CD4-positive, alpha-beta T cell (primary cell): Measurements from ENCODE around the gene NAIF1. TPM values are rescaled to one million over a fixed set of nuclear protein-coding genes. Genes with fewer than 3 reads are reported as not detected.

Experiments used
- ATAC-seq: fragments of 200-7000 bp; cut with Tn5 transposase; one replicate; pipeline ENCODE4 v1.10.0; 2022; ENCODE audit warnings: mild to moderate bottlenecking; ENCODE audit not compliant: poor library complexity
- CTCF ChIA-PET: fragments of 350-600 bp; sonication (Branson Sonifier 250); formaldehyde crosslinking; loops from one replicate; lab custom pipeline; 2021; ENCODE audit warnings: antibody characterized with exemption, inconsistent platforms; lab: Charles Lee
- POLR2A ChIA-PET: fragments of 350-600 bp; sonication (Branson Sonifier 250); formaldehyde crosslinking; loops from one replicate; lab custom pipeline; 2021; ENCODE audit warnings: antibody characterized with exemption, inconsistent platforms; lab: Charles Lee
- DNase-seq, 14 experiments: peaks; one replicate each; pipeline ENCODE4 v3.0.0-alpha.2; 2013 to 2020; ENCODE audit warnings: mixed read lengths in 2 of 14
- H3K27ac ChIP-seq, 2 donors: one replicate each; pipeline versions ENCODE4 v1.5.1 to v1.7.0; 2013; ENCODE audit warnings: low read length in 2 of 2, low read depth in 1 of 2, mild to moderate bottlenecking in 1 of 2
- H3K27me3 ChIP-seq, 2 experiments: 1 replicate in 1 of 2; 2 replicates in 1 of 2; pipeline versions ENCODE4 v1.6.1 to v1.7.0; 2013; ENCODE audit warnings: low read length in 2 of 2, control low read depth in 1 of 2, mild to moderate bottlenecking in 1 of 2, moderate library complexity in 1 of 2; ENCODE audit not compliant: insufficient read depth in 2 of 2, control insufficient read depth in 1 of 2
- H3K36me3 ChIP-seq: one replicate; pipeline ENCODE4 v1.6.1; 2013; ENCODE audit warnings: low read length, control low read depth; ENCODE audit not compliant: insufficient read depth
- H3K4me1 ChIP-seq: one replicate; pipeline ENCODE4 v1.6.1; 2013; ENCODE audit warnings: low read length, control low read depth; ENCODE audit not compliant: insufficient read depth
- H3K4me3 ChIP-seq: one replicate; pipeline ENCODE4 v1.5.1; 2013; ENCODE audit warnings: mild to moderate bottlenecking, low read length, moderate library complexity
- H3K9me3 ChIP-seq, 2 experiments: 1 replicate in 1 of 2; 2 replicates in 1 of 2; pipeline versions ENCODE4 v1.6.1 to v1.7.0; 2013; ENCODE audit warnings: low read length in 2 of 2, mild to moderate bottlenecking in 2 of 2, control low read depth in 1 of 2, moderate library complexity in 1 of 2; ENCODE audit not compliant: control insufficient read depth in 1 of 2, insufficient read depth in 1 of 2
- H3K27ac Mint-ChIP-seq: one replicate; pipeline ENCODE4 v1.8.0; 2020; ENCODE audit warnings: mixed read lengths
- H3K27me3 Mint-ChIP-seq: one replicate; pipeline ENCODE4 v1.8.0; 2021; ENCODE audit warnings: mixed read lengths
- H3K36me3 Mint-ChIP-seq: one replicate; pipeline ENCODE4 v1.8.0; 2021; ENCODE audit warnings: low read depth, mixed read lengths
- H3K4me1 Mint-ChIP-seq: one replicate; pipeline ENCODE4 v1.8.0; 2021; ENCODE audit warnings: low read depth, mixed read lengths
- H3K4me3 Mint-ChIP-seq: one replicate; pipeline ENCODE4 v1.8.0; 2020; ENCODE audit warnings: mild to moderate bottlenecking, mixed read lengths
- H3K9me3 Mint-ChIP-seq: one replicate; pipeline ENCODE4 v1.8.0; 2020; ENCODE audit warnings: mixed read lengths
- intact Hi-C, 2 experiments: fragments of 100-400 bp; cut with DNase I in 1 of 2; cut with micrococcal nuclease in 1 of 2; formaldehyde crosslinking; loops; one replicate each; pipeline versions ENCODE4 v1.15.1 to v1.9.0; 2023 to 2025; cut with DNase I, micrococcal nuclease
- total RNA-seq, 174 experiments: library from RNA in 2 of 174; stranded (reverse) in 2 of 174; gene quantifications; one replicate each; pipeline ENCODE4 v1.2.3 and lab custom pipeline; 2021 to 2026
- TF ChIP-seq, protein P1 (sequence below): fragments of 200-600 bp; IDR thresholded peaks from one replicate; pipeline ENCODE4 v1.8.0; 2022; ENCODE audit warnings: antibody characterized with exemption, mild to moderate bottlenecking

Gene NAIF1
- total RNA-seq, 2 experiments from 2014 or later: 11.5 to 16.8 TPM

DNA sequence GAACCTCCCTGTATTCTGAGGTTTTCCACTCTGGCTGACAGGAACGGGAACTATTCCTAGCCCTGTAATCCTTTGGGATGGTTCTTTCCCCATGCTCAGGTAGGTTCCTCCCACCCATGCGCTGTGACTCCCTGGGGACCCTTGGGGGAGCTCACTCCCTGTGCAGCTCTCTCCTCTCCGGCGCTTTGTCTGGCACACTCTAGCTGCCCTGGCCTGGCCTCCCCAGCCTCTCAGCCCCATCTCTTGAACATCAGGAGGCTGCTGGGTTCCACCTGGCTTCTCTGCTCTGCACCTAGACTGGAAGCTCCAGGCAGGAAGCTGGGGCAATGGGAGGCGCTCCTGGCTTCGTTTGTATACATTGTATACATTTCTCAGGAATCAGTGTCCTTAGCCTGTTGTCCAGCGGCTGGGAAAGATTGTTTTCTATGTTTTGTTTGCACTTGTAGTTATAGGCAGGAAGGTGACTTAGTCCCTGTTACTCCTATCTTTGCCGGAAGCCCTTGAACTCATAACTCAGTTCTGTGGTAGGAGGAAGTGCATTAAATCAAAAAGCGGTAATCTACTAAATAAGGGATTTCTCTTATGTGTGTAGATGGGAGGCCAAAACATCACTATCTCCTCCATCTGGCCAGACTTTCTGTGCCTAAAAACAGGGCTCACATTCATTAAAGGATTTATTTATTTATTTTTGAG, 21.3 kb upstream of the NAIF1 start:
- peaks cover 57% of the 10 kb centered on the region for H3K4me1 ChIP-seq
- TF ChIP-seq, protein P1, sequence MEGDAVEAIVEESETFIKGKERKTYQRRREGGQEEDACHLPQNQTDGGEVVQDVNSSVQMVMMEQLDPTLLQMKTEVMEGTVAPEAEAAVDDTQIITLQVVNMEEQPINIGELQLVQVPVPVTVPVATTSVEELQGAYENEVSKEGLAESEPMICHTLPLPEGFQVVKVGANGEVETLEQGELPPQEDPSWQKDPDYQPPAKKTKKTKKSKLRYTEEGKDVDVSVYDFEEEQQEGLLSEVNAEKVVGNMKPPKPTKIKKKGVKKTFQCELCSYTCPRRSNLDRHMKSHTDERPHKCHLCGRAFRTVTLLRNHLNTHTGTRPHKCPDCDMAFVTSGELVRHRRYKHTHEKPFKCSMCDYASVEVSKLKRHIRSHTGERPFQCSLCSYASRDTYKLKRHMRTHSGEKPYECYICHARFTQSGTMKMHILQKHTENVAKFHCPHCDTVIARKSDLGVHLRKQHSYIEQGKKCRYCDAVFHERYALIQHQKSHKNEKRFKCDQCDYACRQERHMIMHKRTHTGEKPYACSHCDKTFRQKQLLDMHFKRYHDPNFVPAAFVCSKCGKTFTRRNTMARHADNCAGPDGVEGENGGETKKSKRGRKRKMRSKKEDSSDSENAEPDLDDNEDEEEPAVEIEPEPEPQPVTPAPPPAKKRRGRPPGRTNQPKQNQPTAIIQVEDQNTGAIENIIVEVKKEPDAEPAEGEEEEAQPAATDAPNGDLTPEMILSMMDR: no peak
- Mint-ChIP-seq H3K4me1 (peaks cover 69% of the 10 kb centered on the region), H3K36me3 (peaks cover 21% of the 10 kb centered on the region), H3K9me3 (no peaks in the 10 kb centered on the region), H3K4me3 (peak overlapping the region; percentile 13), H3K27me3 (no peaks in the 10 kb centered on the region), H3K27ac (peak overlapping the region; percentile 67)
- H3K36me3 ChIP-seq: peaks cover 19% of the 10 kb centered on the region
- intact Hi-C loops: no loop called here
- peak overlapping the region; percentile 1 to 3 for H3K27ac ChIP-seq
- POLR2A ChIA-PET: interaction anchor here (2.8 kb wide), 1 partner anchor 16 kb away, joined by 9 read pairs; no protein-coding TSS in a partner anchor
- H3K9me3 ChIP-seq: no peaks in the 10 kb centered on the region
- DNase-seq (peak in 3 of 14 experiments; percentile 44 to 55 (median 47)), ATAC-seq (peak; percentile 62)
- CTCF ChIA-PET: interaction anchor here (0.6 to 1.2 kb wide), 4 partner anchors 10 to 145 kb away, joined by 3 to 4 read pairs (median 3); no protein-coding TSS in a partner anchor
- no peak overlapping the region for H3K4me3 ChIP-seq
- H3K27me3 ChIP-seq: no peaks in the 10 kb centered on the region

DNA sequence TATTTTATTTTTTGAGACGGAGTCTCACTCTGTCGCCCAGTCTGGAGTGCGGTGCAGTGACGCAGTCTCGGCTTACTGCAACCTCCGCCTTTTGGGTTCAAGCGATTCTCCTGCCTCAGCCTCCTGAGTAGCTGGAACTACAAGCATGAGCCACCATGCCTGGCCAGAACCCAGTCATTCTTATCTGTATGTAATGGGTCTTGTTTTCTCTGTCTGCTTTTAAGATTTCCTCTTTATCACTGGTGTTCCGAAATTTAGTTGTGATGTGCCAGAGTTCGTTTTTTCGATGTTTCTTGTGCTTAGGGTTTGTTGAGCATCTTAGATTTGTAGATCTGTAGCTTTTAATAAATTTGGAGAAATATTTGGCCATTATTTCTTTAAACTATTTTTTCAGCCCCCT, 20.1 kb upstream of the NAIF1 start:
- Histone ChIP-seq H3K4me1 (peaks cover 46% of the 10 kb centered on the region), H3K27me3 (no peaks in the 10 kb centered on the region), H3K4me3 (no peak overlapping the region), H3K27ac (no peak overlapping the region), H3K36me3 (peaks cover 15% of the 10 kb centered on the region), H3K9me3 (no peaks in the 10 kb centered on the region)
- Mint-ChIP-seq H3K36me3 (peaks cover 22% of the 10 kb centered on the region), H3K27ac (peak overlapping the region; percentile 67), H3K4me3 (no peak overlapping the region), H3K9me3 (no peaks in the 10 kb centered on the region), H3K27me3 (no peaks in the 10 kb centered on the region), H3K4me1 (peaks cover 59% of the 10 kb centered on the region)
- CTCF ChIA-PET: interaction anchor here (0.6 to 1.1 kb wide), 3 partner anchors 9 to 143 kb away, joined by 3 to 4 read pairs (median 3); no protein-coding TSS in a partner anchor
- ATAC-seq (no peak), DNase-seq (no peak)
- TF ChIP-seq, protein P1: no peak
- POLR2A ChIA-PET: interaction anchor here (1.6 to 2.8 kb wide), 2 partner anchors 15 to 19 kb away, joined by 9 read pairs; partner anchors contain the start of genes NAIF1 and SLC25A25
- intact Hi-C loops: no loop called here

DNA sequence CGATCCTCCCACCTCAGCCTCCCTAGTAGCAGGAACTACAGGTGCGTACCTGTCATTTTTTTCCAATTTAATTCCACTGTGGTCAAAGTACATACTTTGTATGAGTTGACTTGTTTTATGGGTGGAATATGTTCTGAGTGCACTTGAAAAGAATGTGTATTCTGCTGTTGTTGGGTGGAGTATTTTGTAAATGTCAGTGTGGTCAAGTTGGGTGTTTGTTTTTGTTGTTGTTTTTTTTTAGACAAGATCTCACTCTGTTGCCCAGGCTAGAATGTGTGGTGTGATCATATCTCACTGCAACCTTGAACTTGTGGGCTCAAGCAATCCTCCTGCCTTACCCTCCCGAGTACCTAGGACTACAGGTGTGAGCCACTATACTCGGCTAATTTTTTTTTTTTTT, 18.8 kb upstream of the NAIF1 start:
- intact Hi-C loops: no loop called here
- no peak for ATAC-seq
- CTCF ChIA-PET: no interaction called here

More for the DNA sequence above, 18.8 kb upstream of the NAIF1 start:
- no peaks in the 10 kb centered on the region for H3K9me3 Mint-ChIP-seq
- DNase-seq: no peak
- H3K27me3 Mint-ChIP-seq: no peaks in the 10 kb centered on the region
- Histone ChIP-seq H3K4me1 (peaks cover 41% of the 10 kb centered on the region), H3K27me3 (no peaks in the 10 kb centered on the region), H3K4me3 (no peak overlapping the region), H3K36me3 (peaks cover 12% of the 10 kb centered on the region), H3K9me3 (no peaks in the 10 kb centered on the region), H3K27ac (no peak overlapping the region)
- no peak overlapping the region for H3K4me3 Mint-ChIP-seq
- H3K36me3 Mint-ChIP-seq: peaks cover 25% of the 10 kb centered on the region
- TF ChIP-seq, protein P1: no peak
- peaks cover 58% of the 10 kb centered on the region for H3K4me1 Mint-ChIP-seq
- POLR2A ChIA-PET: no interaction called here
- no peak overlapping the region for H3K27ac Mint-ChIP-seq
